HCEC 1CT (cell line): Measurements from ENCODE around the gene FGF14.

ENCODE experiments used
- DNase-seq: peaks from one replicate; pipeline ENCODE4 v3.0.0-alpha.2; 2017

Gene FGF14

DNA sequence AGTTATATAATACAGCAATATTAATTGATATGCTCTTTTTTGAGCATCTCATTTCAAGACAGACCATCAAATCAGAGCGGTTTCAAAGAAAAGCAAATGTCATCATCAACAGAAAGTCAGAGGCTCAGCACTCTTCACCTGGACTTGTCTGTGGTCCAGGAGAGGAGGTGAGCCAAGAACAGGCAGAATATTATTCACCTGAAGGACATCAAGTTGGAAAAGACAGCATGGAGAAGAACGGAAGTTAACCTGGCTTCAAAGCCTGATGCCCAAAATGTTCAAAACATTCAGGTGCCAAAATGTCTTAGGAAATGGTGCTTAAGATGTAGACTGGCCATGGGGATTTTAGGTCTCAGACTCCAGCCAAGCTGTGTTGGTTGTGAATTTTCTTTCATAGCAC is 40.7 kb downstream of the FGF14 start:
- DNase-seq = no peak

DNA sequence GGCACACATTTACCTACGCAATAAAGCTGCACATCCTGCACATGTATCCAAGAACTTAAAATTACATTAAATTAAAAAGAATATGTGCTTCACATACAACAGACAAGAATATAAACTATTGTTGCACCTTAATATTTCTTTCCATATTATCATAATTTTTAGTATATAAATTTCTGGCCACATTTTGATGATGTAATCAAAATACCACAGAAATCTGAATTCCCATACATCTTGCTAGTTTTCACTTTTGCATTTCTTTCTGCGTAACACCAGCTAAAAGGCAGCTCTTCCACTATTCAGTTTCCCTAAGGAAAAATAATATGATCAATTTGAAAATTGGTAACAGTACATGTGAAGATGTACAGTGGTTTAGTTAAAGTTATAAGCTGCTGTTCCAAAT is 42.6 kb downstream of the FGF14 start:
- no peak for DNase-seq

DNA sequence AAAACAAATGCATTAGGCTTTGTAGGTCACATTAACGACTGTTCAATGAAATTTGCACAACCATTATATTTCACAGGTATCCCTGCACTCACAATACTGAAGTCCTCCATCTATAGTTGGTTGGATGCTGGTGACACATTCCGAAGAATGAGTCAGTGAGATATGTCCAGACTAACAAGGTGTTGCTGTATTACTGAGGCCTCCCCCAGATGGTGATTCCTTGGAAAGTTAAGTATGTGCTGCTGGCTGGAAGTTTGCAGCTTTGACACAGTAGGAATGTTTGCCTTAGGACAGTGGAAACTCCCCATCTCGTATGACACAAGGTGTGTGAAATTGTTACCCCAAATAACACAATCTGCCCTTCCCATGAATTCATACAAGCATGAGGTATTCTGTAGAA is 46.6 kb downstream of the FGF14 start:
- no peak for DNase-seq

DNA sequence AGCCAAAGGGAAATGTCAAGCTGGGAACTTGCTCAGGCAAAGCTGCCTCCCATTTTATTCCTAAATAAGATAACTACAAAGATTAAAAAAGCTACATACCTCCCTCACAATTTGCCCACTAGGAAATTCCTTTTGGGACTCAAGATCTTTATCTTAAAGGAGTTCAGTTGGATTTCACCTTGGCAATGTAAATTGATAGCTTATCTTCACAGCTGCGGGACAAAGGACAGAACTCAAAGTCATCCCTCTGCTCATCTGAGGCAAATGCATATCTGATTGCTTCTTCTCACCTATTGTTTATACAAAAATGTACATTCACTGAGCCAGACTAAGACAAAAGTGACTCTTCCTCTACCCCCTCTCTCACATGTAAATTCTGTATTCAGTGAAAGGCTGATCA is 47.8 kb downstream of the FGF14 start:
- no peak for DNase-seq

DNA sequence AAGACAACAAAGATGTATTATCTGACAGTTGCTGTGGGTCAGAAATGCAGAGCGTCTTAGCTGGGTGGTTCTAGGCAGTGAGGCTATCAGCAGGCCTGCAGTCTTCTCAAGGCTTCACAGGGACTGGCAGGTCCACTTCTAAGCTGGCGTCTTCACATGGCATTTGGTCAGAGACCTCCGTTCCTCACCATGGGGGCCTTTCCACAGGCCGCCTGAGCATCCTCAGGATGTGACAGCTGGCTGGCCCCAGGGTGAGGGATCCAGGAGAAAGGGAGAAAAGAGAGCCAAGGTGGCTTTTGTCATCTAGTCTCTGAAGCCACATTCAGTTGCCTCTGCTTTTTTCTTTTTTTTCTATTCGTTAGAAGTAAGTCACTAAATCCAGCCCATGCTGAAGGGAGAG is 50.3 kb downstream of the FGF14 start:
- no peak for DNase-seq

DNA sequence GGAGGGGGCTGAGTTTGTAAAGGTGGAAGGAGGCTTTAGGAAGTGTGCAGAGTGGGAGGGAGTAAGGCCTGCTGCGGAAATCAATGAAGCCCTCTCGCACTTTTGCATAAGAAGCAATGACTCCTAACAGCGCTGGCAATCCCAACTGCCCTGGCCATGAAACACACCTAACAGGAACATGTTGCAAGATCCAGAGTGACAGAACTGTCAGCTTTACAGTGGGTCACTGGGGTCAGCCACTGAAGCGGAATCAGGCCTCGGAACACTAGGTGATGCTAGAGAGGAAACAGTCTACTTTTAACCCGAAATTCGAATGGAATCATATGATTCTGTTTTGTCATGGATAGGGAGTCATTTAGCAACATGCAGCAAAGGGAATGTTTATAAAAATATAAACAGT is 54.4 kb downstream of the FGF14 start:
- DNase-seq = no peak

DNA sequence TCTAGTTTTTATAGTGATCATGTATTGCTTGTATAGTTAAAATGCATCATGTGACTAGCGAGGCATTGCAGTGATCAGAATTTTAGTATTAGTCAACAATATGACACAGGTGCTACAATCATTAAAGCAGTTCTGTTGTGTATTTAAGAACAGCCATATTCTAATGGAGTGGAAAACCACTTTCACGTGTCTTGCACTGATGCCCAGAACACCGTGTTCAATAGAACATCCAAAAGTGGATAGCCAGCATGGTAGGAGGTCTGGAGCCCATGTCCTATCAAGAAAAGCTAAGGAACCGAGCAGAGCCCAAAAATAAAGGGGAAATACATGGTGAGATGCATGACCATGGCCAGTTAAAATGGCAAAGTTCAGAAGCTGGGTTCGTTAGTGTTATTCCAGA is 55.1 kb downstream of the FGF14 start:
- DNase-seq = no peak

DNA sequence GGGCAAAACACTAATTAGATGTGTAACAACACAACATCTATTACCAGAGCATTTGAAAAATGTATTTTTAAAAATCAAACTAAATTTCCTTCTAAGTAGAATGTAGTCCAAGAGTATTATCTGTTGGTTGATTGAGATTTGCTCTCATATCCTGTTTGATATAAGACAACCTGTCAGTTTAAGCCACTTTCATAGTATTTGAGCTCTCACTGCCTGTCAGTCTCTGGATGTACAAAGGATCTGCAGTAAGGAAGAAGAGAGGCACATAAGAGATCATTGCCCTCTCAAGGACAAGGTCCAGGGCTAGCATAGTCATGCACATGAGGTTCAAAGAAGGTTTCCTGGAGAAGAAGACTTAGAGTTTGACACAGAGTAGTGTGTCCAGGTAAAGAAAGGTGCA is 57.4 kb downstream of the FGF14 start:
- DNase-seq = no peak

DNA sequence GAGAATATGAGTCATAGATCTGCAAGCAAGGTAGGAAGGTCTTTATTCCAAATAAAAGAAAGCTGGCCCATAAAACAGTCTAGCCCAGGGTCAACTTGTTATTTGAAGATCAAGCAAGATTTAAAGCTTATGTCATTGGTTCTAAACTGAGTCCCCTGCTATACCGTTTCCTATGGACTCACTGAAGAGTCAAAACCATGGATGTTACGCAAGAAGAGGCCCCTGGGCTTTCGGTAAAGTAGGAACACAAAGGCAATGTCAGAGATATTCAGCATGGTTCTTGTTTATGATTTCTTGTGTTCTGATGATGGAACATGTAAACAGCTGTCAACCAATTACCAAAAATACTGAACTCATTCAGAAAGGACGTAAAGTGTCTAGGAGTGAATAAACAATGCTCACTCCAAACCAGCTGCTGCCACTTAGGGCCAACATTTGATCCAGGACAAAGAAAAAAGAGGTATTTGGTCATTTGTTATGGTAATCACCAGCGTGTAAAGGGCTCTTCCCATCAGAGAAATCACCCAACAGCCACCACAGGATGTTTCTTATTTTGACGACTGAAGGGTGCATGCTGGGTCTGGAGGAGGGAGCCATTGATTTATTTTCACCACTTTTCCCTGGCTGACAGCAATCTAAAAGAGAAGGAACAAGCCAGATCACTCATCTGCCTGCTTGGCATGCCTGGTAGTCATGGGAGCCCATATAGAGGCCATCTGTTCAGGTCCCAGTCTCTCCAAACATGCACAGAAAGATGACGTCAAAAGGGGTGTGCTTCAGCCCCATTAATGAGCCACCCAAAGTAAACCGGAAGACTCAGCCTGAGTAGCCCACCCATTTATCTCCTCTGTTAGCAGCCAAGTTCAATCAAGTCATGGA is 68.3 kb downstream of the FGF14 start:
- no peak for DNase-seq

DNA sequence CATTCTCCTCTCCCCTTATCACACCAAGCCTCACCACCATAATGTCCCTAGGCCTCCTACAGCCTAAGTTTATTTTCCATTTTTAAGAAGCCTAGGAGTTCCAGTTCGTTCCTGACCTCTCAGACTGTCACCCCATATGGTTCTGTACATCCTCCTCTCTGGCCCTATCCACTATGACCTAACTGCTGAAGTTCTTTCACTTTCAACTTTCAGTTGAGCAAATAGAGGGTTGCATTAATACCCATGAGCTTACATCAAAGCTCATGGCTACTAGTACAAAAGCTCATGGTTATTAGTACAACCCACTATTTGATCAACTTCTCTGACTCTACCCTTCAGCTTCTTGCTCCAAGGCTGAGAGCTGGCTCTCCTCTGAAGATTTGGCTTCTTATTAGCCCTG is 72.9 kb downstream of the FGF14 start:
- no peak for DNase-seq

DNA sequence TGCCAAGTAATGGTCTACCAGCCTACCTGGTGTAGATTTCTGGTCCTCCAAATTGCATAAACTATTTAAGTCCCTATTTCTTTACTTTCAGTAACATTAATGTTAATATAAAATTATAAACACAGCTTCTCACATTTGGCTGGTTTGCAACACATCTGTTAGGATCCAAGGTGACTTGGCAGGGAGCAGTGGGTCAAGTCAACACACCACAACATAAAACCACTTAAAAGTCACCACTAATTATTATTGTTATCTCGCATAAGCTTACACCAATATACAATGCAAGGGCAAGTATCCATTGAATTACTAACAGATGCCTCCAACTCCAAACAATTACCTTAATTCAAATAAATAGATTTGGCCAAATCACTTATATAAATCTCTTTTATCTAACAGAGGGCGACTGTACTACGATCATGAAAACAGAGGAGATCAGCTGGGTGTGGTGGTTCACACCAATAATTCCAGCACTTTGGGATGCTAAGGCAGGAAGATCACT is 74.7 kb downstream of the FGF14 start:
- DNase-seq = no peak

DNA sequence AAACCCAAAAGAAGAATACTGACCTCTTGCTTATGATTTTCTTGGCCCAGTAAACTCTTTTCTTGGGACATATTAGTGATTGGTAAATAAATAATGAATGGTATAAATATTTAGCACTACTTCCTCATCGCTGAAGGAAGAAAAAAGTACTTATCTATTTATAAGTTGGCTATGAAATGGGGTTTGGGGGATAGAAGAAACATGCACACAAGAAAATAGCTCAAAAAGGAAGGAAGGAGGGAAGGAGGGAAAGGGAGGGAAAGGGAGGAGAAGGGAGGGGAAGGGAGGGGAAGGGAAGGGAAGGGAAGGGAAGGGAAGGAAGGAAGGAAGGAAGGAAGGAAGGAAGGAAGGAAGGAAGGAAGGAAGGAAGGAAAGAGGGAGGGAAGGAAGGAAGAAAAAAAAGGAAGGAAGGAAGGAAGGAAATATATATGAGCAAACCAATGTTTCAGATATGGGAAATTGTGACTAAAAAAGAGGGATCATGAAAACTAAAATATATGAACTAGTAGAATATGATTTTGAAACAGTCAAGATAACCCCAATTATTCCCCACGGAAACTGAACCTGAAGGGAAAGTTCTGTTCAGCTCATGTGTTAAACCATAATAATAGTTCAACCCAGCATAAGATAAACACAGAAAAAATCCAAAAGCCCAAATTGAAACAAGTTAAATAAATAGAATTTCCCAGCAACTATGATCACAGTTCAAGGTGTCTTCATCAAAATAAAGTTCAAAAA is 75.3 kb downstream of the FGF14 start:
- DNase-seq = no peak

DNA sequence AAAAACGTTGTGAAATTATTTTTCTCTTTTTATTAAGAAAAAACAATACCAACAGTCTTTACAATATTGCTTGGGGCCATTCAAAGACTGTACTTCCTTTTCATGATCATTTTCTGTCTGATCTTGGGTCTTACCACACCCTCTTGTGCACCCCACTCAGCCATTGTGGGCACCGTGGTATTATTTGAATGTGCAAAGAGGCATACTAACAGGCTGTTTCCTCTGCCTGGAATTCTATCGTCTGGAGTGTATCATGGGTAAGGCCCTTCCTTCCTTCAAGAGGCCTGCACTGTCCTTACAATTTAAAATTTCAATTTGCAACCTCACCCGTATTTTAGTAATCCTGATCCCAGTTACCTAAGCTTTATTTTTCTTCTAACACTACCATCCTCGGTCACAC is 76.5 kb downstream of the FGF14 start:
- DNase-seq = no peak

DNA sequence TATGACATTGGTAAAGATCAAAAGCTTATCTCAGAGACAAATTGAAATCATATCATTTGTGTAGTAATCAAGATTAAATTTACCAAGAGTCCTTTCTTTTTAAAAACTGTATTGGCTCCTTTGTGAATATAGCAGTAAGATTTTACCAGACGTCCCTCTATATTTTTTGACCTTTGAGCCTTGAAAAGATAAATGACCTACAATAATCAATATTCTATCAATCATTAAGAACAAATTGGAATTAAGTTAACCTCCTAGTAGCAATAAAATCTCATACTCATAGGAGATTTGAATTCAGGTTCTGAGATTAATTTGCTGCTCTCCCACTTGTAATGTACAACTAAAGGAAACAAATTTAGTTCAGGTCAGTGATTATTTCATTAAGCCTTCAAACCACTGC is 78.3 kb downstream of the FGF14 start:
- DNase-seq = no peak

DNA sequence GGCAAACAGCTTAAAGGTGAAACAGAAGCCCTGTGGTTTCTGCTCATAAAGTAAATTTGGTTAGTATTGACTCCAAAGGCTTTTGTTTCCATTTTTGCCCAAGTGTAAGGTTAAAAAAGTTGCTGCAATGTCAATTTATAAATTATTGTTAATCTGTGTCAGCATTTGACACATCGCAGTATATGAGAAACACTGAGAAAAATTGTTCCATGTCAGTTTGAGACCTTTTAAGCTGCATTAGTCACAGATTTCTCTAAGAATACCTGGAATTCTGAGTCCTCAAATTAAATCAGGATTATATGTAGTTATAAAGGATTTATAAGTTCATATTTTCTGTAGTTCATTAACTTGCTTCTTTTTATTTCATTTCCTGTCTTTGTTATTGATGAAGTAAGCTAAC is 78.8 kb downstream of the FGF14 start:
- no peak for DNase-seq

DNA sequence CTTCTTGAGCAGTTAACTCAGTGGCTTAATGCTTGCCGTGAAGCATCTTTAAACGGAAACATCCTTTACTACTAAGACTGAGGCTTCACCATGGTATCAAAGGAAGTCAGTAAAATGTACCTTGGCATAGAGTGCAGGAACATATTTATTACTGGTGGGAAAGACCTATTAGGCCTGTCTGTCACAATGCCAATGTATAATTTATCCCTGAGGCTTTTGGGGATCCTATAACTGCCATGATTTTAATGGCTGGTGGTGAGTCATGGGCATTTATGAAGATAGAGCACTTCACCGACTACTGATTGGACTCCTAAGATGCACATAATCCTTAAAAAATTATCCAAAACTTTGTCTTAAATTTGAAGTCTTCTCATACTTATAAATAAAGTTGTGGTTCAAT is 79.6 kb downstream of the FGF14 start:
- no peak for DNase-seq

DNA sequence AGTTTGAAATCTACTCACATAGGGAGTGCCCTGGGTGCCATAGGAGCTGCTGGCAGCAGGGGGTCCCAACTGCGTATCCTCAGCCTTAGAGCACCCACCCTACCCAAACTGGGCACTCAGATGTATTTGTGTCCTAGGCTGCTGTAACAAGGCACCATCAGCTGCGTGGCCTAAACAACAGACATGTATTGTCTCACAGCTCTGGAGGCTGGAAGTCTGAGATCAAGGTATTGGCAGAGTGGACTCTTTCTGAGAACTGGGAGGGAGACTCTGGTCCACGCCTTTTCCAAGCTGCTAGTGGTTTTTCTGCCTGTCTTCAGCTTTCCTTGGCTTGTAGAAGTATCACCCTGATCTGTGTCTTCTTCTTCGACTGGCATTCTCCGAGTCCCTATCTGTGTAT is 83.6 kb downstream of the FGF14 start:
- no peak for DNase-seq

DNA sequence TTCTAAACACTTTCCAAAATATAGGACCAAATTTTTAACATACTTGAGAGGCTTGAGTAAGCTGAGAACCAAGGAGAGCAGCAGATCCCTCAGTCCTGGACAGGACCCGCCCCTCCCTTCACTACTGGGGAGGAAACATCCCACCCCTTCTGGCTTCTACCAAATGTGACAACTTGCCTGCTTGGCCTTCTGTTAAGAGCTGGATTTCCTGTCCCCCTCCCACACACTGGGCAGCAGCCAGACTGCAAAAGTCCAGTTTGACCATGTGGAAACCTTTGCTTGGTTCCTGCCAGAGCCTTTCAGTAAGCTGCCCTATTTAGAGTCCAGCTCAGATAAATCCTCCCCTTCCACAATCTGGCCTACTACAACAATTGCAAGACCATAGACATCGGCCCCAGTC is 84.3 kb downstream of the FGF14 start:
- peak; percentile 6 for DNase-seq

DNA sequence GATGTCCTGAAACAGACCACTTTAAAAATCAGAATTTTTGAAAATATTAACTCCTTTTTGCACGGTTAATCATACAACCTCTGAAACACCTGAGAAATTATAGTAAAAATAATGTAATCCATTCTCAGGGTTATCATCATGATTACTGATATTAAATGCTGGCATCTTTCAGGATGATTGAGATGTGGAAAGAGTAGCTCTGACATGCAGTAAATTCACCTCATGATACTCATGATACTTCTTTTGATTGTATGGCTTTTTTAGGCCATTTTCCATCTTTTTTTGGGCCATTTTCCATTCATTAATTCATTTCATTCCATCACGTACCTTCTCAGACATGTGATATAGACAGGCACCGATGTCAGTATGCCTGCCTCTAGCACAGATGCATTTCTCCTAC is 85.1 kb downstream of the FGF14 start:
- DNase-seq = no peak

DNA sequence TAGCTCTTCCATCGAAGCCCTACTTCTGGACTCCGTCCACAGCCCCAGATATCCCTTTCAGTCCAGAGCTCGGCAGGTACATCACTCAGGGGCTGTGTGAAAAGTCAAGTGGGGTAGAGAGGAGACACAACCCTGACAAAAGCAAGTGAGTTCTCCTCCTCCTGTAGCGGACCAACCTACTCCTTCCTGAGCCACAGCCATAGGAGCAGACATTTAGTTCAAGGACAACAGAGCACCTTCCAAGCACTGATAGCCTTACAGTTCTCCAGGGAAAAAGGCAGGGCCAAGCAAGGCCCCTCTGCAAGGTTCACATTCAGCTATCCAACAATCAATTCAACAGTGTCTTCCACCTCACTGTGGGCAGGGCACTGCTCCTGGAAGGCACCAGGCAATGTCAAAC is 89.0 kb downstream of the FGF14 start:
- no peak for DNase-seq

DNA sequence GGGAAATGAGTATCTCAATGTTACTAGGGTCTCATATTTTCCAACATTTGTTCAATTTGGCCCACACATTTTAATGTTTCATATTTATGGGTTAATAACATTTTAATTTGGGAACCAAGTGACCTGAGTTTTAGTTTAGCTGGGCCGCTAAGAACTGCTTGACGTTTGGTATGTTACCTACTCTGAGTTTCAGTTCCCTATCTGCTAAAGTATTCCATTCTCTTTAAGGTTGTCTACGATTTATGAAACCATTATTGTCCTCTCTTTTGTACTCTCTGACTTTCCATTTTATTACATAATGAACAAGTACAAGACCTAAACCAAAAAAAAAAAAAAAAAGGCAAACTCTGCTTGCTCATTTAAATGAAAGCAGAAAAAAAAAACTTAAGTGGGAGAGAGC is 89.9 kb downstream of the FGF14 start:
- DNase-seq = no peak

DNA sequence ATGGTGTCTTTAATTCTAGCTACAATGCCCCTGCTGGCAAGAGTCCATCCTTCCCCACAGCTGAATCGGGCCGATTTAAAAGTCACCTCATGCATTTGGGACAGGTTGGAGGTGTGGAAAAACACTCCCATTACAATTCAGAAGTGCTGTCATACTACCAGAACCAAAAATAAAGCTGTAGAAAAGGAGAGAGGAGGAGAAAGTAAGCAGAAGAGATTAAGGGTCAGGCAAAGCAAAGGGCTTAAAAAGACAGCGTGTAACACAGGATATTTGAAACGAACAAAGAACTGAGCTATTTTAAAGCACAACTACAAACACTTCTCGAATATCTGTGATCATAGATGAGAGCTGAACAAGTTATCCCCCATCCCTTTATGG is 90.4 kb downstream of the FGF14 start:
- no peak for DNase-seq

DNA sequence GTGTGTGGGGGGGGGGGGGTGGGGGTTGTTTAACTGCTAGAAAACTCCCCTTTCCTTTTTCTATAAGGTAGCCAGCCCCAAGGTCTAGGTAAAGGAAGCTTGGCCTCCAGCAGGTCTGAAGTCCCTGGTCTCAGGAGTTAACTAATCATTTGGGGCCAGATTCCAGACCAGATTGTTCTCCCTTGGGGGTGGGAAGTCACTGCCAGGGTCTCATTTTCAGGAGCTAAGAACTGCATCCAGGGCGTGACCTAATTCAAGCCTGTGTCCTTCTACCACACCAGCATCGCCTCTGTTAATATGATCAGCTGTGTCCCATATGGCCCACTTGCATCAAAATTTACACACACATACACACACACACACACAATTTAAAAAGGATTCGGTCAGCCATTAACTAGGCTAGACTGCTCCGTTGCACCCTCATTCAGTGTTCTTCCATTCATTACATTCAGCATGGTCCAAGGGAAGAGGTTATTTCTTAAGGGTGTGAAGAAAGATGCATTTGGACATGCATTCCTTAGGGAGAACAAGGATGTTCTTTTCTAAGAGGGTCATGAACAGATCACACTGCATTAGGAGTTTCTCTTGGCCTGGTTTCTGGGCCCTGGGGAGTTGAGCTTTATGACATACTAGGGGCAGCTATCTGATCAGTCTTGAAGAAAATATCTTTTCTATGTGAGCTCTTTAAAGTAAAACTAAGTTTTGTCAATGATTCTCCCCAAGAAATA is 91.0 kb downstream of the FGF14 start:
- no peak for DNase-seq

DNA sequence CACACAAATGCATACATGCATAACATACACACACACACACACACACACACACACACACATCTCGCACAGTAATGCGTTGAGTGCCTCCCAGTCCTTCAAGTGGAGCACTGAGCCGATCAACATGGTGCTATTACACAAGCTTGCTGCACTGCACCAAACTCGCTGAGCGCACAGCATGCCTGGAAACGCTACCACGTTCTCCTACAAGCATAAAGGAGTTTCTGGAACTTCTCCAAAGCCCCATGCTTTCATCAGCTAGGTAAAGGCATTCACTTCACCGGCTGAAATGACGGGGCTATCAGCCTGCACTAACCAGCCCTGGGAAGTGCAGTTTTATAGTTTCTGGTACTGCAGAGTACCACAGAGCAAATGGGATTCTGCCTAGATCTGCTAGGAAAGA is 92.7 kb downstream of the FGF14 start:
- DNase-seq = no peak
